ENCODE data around the gene GAS6.

- TF ChIP-seq CTCF (IDR thresholded peaks at IDR 0.05; ENCODE audit: borderline replicate concordance, extremely low read depth, low read length, poor library complexity, severe bottlenecking) (peak; percentile 93), EZH2 (IDR thresholded peaks at IDR 0.05; ENCODE audit: borderline replicate concordance, low read depth, low read length, severe bottlenecking) (no peak)
Measured at GRCh38 chr13:113816946-113817859, 46.7 kb downstream of the GAS6 start.

All from DND-41 (cell line).